Hepatocyte (in vitro differentiated cells): ENCODE measurements around the gene TAF1D. TPM values are rescaled to one million over a fixed set of nuclear protein-coding genes. Genes with fewer than 3 reads are reported as not detected.

Experiments
- DNase-seq: peaks from one replicate; pipeline ENCODE4 v3.0.0-alpha.2; 2016; ENCODE audit warnings: low spot score
- H2AFZ ChIP-seq: fragments of 200-600 bp; sonication (generic); 2 replicates; pipeline ENCODE4 v1.6.0; 2016; ENCODE audit warnings: antibody characterized with exemption, mild to moderate bottlenecking
- H3K27ac ChIP-seq: fragments of 200-600 bp; sonication (generic); 2 replicates; pipeline ENCODE4 v1.5.1; 2016; ENCODE audit warnings: mild to moderate bottlenecking
- H3K27me3 ChIP-seq: fragments of 200-600 bp; sonication (generic); 2 replicates; pipeline ENCODE4 v1.6.1; 2016
- H3K36me3 ChIP-seq: fragments of 200-600 bp; sonication (generic); replicated peaks from 2 replicates; pipeline ENCODE4 v1.5.1; 2016; ENCODE audit warnings: low read depth; ENCODE audit not compliant: insufficient read depth
- H3K4me1 ChIP-seq: fragments of 200-600 bp; sonication (generic); 2 replicates; pipeline ENCODE4 v1.5.1; 2016; ENCODE audit warnings: mild to moderate bottlenecking, moderate library complexity; ENCODE audit not compliant: insufficient read depth
- H3K4me2 ChIP-seq: fragments of 200-600 bp; sonication (generic); 2 replicates; pipeline ENCODE4 v1.6.0; 2016
- H3K4me3 ChIP-seq: fragments of 200-600 bp; sonication (generic); 2 replicates; pipeline ENCODE4 v1.5.1; 2016; ENCODE audit warnings: mild to moderate bottlenecking
- H3K79me2 ChIP-seq: fragments of 200-600 bp; sonication (generic); 2 replicates; pipeline ENCODE4 v1.6.0; 2017; ENCODE audit warnings: mild to moderate bottlenecking
- H3K9me2 ChIP-seq: fragments of 200-600 bp; sonication (generic); replicated peaks from 2 replicates; pipeline ENCODE4 v1.6.0; 2017; ENCODE audit warnings: mild to moderate bottlenecking; ENCODE audit not compliant: insufficient read depth
- H3K9me3 ChIP-seq: fragments of 200-600 bp; sonication (generic); 2 replicates; pipeline ENCODE4 v1.5.1; 2016; ENCODE audit warnings: low read depth, mild to moderate bottlenecking
- H4K20me1 ChIP-seq: fragments of 200-600 bp; sonication (generic); 2 replicates; pipeline ENCODE4 v1.6.0; 2016; ENCODE audit warnings: mild to moderate bottlenecking; ENCODE audit not compliant: insufficient read depth, poor library complexity, severe bottlenecking
- CTCF ChIP-seq: fragments of 200-600 bp; sonication (generic); IDR thresholded peaks from 2 replicates; pipeline ENCODE4 v1.5.1; 2016; ENCODE audit warnings: antibody characterized with exemption, mild to moderate bottlenecking; ENCODE audit not compliant: poor library complexity
- EZH2 ChIP-seq: fragments of 200-600 bp; sonication (generic); IDR thresholded peaks from 2 replicates; pipeline ENCODE4 v1.6.1; 2016; ENCODE audit warnings: antibody characterized with exemption, mild to moderate bottlenecking, borderline replicate concordance
- EZH2phosphoT487 ChIP-seq: fragments of 200-600 bp; sonication (generic); IDR thresholded peaks from one replicate; pipeline ENCODE4 v1.6.1; 2018; ENCODE audit warnings: antibody characterized with exemption, mild to moderate bottlenecking, low read depth, moderate library complexity; ENCODE audit not compliant: unreplicated experiment, severe bottlenecking
- WGBS: methylation state at CpG from one replicate; pipeline ENCODE4 v1.1.6; 2016; ENCODE audit warnings: low lambda C conversion rate; ENCODE audit errors: missing lambda C conversion rate; 5-methylcytosine and 5-hydroxymethylcytosine counted together
- polyA plus RNA-seq: library from polyadenylated mRNA; unstranded; fragments of >200 nt; fragmentation: Nextera tagmentation; extraction: Ambion mirVana; gene quantifications from 2 replicates; pipeline ENCODE4 v1.2.1, GENCODE V29; 2016
- total RNA-seq: library from RNA; depleted of rRNA; stranded (reverse); fragments of >200 nt; gene quantifications from 2 replicates; pipeline ENCODE4 v1.2.3, GENCODE V29; 2014

Gene TAF1D
- total and polyA plus RNA-seq, 2 experiments from 2014 or later = 42.1 to 240 TPM

- 94% methylated on average over 1 of the region's 1 CpG for WGBS
- H3K9me2 ChIP-seq = no peaks in the 10 kb centered on the region
- H3K79me2 ChIP-seq = peaks cover 60% of the 10 kb centered on the region
- no peak overlapping the region for H3K4me2 ChIP-seq
- H3K36me3 ChIP-seq = peaks cover 33% of the 10 kb centered on the region
- no peaks in the 10 kb centered on the region for H3K27me3 ChIP-seq
- no peak for DNase-seq
- no peaks in the 10 kb centered on the region for H3K9me3 ChIP-seq
- H3K4me3 ChIP-seq = no peak overlapping the region
- H3K27ac ChIP-seq = peak overlapping the region; percentile 9
- no peak overlapping the region for H2AFZ ChIP-seq
- peaks cover 66% of the 10 kb centered on the region for H4K20me1 ChIP-seq
- H3K4me1 ChIP-seq = peaks cover 31% of the 10 kb centered on the region
- no peak for TF ChIP-seq EZH2
These were observed 5.7 kb downstream of the TAF1D start for GRCh38 chr11:93735627-93736026.

- no peak for TF ChIP-seq EZH2
- TF ChIP-seq CTCF = no peak
- TF ChIP-seq EZH2phosphoT487 = no peak
These were observed 6.7 kb downstream of the TAF1D start for GRCh38 chr11:93734427-93735222.

GRCh38 chr11:93733474-93733873 is 7.8 kb downstream of the TAF1D start:
- peaks cover 38% of the 10 kb centered on the region for H3K79me2 ChIP-seq
- H3K36me3 ChIP-seq = peaks cover 25% of the 10 kb centered on the region
- peaks cover 45% of the 10 kb centered on the region for H4K20me1 ChIP-seq
- no peaks in the 10 kb centered on the region for H3K27me3 ChIP-seq
- TF ChIP-seq CTCF = no peak
- TF ChIP-seq EZH2phosphoT487 = no peak
- TF ChIP-seq EZH2 = no peak
- no peak overlapping the region for H3K4me3 ChIP-seq
- no peak overlapping the region for H2AFZ ChIP-seq
- peak overlapping the region; percentile 20 for H3K4me2 ChIP-seq
- no peaks in the 10 kb centered on the region for H3K9me3 ChIP-seq
- H3K9me2 ChIP-seq = no peaks in the 10 kb centered on the region
- DNase-seq = no peak
- 67% methylated on average over 6 of the region's 6 CpGs for WGBS
- peaks cover 20% of the 10 kb centered on the region for H3K4me1 ChIP-seq
- H3K27ac ChIP-seq = peak overlapping the region; percentile 8

More at GRCh38 chr11:93734427-93735222, 6.7 kb downstream of the TAF1D start:
- no peak overlapping the region for H3K4me3 ChIP-seq
- no peak for DNase-seq
- H4K20me1 ChIP-seq = peaks cover 56% of the 10 kb centered on the region
- peaks cover 30% of the 10 kb centered on the region for H3K4me1 ChIP-seq
- no peaks in the 10 kb centered on the region for H3K9me3 ChIP-seq
- H3K9me2 ChIP-seq = no peaks in the 10 kb centered on the region
- H3K36me3 ChIP-seq = peaks cover 33% of the 10 kb centered on the region
- no peak overlapping the region for H2AFZ ChIP-seq
- peaks cover 50% of the 10 kb centered on the region for H3K79me2 ChIP-seq
- H3K4me2 ChIP-seq = no peak overlapping the region
- H3K27ac ChIP-seq = no peak overlapping the region
- 92% methylated on average over 1 of the region's 1 CpG for WGBS
- no peaks in the 10 kb centered on the region for H3K27me3 ChIP-seq

- H2AFZ ChIP-seq = no peak overlapping the region
- H3K79me2 ChIP-seq = peaks cover 27% of the 10 kb centered on the region
- H3K4me2 ChIP-seq = no peak overlapping the region
- no peaks in the 10 kb centered on the region for H3K9me2 ChIP-seq
- DNase-seq = no peak
- peak overlapping the region; percentile 36 for H3K27ac ChIP-seq
- no peaks in the 10 kb centered on the region for H3K9me3 ChIP-seq
- TF ChIP-seq EZH2 (no peak), EZH2phosphoT487 (no peak), CTCF (no peak)
- H3K4me1 ChIP-seq = peaks cover 11% of the 10 kb centered on the region
- no peaks in the 10 kb centered on the region for H3K27me3 ChIP-seq
- H4K20me1 ChIP-seq = peaks cover 34% of the 10 kb centered on the region
- H3K36me3 ChIP-seq = peaks cover 18% of the 10 kb centered on the region
- WGBS = 71% methylated on average over 4 of the region's 4 CpGs
- no peak overlapping the region for H3K4me3 ChIP-seq
These were observed 8.9 kb downstream of the TAF1D start for GRCh38 chr11:93732237-93732892.
